ENCODE measurements around the gene SUMF2. TPM values are rescaled to one million over a fixed set of nuclear protein-coding genes. Genes with fewer than 3 reads are reported as not detected.
"Not testable (repeated sequence)": the region's sequence is repeated elsewhere in the genome, so short reads cannot be mapped to it uniquely, and the experiment has no call there.

SUMF2 gene
- total RNA-seq, 1 donor from 2014 or later, result 59.3 TPM

GRCh38 chr7:56074371-56074791 is 10.3 kb downstream of the SUMF2 start:
- peaks cover 4% of the 10 kb centered on the region for H3K36me3 Mint-ChIP-seq (ENCODE audit: unreplicated experiment)
- peak; percentile 84 for DNase-seq
- H3K27me3 Mint-ChIP-seq (ENCODE audit: unreplicated experiment), result peaks cover 3% of the 10 kb centered on the region
- H3K27ac Mint-ChIP-seq (ENCODE audit: unreplicated experiment), result peak overlapping the region; percentile 29
- TF ChIP-seq, protein P1, sequence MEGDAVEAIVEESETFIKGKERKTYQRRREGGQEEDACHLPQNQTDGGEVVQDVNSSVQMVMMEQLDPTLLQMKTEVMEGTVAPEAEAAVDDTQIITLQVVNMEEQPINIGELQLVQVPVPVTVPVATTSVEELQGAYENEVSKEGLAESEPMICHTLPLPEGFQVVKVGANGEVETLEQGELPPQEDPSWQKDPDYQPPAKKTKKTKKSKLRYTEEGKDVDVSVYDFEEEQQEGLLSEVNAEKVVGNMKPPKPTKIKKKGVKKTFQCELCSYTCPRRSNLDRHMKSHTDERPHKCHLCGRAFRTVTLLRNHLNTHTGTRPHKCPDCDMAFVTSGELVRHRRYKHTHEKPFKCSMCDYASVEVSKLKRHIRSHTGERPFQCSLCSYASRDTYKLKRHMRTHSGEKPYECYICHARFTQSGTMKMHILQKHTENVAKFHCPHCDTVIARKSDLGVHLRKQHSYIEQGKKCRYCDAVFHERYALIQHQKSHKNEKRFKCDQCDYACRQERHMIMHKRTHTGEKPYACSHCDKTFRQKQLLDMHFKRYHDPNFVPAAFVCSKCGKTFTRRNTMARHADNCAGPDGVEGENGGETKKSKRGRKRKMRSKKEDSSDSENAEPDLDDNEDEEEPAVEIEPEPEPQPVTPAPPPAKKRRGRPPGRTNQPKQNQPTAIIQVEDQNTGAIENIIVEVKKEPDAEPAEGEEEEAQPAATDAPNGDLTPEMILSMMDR (IDR thresholded peaks at IDR 0.05; ENCODE audit: partially characterized antibody, unreplicated experiment), result peak; percentile 84
- H3K4me1 Mint-ChIP-seq (ENCODE audit: low read depth, unreplicated experiment), result no peaks in the 10 kb centered on the region
- H3K9me3 Mint-ChIP-seq (ENCODE audit: unreplicated experiment), result peaks cover 2% of the 10 kb centered on the region
- no peak overlapping the region for H3K4me3 Mint-ChIP-seq (ENCODE audit: unreplicated experiment)

DNA sequence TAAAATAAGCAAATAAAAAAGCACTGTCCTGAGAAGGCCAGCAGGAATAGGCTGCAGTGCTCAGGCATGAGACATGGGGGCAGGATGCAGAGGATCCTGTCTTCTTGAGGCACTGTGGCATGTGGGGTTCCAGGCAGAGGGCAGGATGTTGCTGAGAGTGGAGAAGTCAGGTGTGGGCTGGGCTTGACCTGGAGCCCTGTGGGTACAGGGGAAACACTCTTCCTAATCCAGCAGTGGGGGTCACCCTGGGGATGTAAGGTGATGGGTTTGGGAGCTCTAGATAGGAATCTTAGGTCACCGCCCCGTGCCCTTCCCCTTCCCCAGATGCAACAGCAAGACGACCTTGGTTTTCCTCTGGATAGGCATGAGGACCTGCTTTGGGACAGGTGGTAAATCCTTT is 13.6 kb downstream of the SUMF2 start:
- Mint-ChIP-seq H3K27me3 (ENCODE audit: unreplicated experiment) (peaks cover 3% of the 10 kb centered on the region), H3K4me3 (ENCODE audit: unreplicated experiment) (no peak overlapping the region), H3K4me1 (ENCODE audit: low read depth, unreplicated experiment) (no peaks in the 10 kb centered on the region), H3K9me3 (ENCODE audit: unreplicated experiment) (peaks cover 2% of the 10 kb centered on the region), H3K27ac (ENCODE audit: unreplicated experiment) (no peak overlapping the region), H3K36me3 (ENCODE audit: unreplicated experiment) (no peaks in the 10 kb centered on the region)
- TF ChIP-seq, protein P1 (IDR thresholded peaks at IDR 0.05; ENCODE audit: partially characterized antibody, unreplicated experiment), result no peak
- DNase-seq, result no peak

DNA sequence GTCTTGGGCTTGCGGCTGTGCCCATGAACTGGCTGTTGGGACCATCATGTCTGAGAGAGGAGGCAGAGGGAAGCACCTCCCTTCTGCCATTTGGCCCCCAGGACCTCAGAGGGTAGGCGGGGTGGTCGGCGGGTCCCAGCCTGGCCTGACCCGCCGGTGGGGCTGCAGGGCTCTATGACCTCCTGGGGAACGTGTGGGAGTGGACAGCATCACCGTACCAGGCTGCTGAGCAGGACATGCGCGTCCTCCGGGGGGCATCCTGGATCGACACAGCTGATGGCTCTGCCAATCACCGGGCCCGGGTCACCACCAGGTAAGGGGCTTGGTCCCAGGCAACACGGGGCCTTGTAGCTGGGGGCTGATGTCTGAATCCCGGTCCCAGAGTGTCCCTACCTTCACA is 14.1 kb downstream of the SUMF2 start:
- Mint-ChIP-seq H3K27me3 (ENCODE audit: unreplicated experiment) (peaks cover 3% of the 10 kb centered on the region), H3K36me3 (ENCODE audit: unreplicated experiment) (no peaks in the 10 kb centered on the region), H3K4me3 (ENCODE audit: unreplicated experiment) (no peak overlapping the region), H3K27ac (ENCODE audit: unreplicated experiment) (no peak overlapping the region), H3K4me1 (ENCODE audit: low read depth, unreplicated experiment) (no peaks in the 10 kb centered on the region), H3K9me3 (ENCODE audit: unreplicated experiment) (no peaks in the 10 kb centered on the region)
- TF ChIP-seq, protein P1 (IDR thresholded peaks at IDR 0.05; ENCODE audit: partially characterized antibody, unreplicated experiment), result no peak
- DNase-seq, result no peak

DNA sequence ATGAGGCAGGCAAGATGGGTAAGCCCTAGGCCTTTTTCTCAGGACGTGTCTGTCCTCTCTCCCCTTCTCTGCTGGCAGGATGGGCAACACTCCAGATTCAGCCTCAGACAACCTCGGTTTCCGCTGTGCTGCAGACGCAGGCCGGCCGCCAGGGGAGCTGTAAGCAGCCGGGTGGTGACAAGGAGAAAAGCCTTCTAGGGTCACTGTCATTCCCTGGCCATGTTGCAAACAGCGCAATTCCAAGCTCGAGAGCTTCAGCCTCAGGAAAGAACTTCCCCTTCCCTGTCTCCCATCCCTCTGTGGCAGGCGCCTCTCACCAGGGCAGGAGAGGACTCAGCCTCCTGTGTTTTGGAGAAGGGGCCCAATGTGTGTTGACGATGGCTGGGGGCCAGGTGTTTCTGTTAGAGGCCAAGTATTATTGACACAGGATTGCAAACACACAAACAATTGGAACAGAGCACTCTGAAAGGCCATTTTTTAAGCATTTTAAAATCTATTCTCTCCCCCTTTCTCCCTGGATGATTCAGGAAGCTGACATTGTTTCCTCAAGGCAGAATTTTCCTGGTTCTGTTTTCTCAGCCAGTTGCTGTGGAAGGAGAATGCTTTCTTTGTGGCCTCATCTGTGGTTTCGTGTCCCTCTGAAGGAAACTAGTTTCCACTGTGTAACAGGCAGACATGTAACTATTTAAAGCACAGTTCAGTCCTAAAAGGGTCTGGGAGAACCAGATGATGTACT is 15.5 kb downstream of the SUMF2 start:
- Mint-ChIP-seq H3K27me3 (ENCODE audit: unreplicated experiment) (peaks cover 3% of the 10 kb centered on the region), H3K4me3 (ENCODE audit: unreplicated experiment) (no peak overlapping the region), H3K27ac (ENCODE audit: unreplicated experiment) (no peak overlapping the region), H3K4me1 (ENCODE audit: low read depth, unreplicated experiment) (no peaks in the 10 kb centered on the region), H3K9me3 (ENCODE audit: unreplicated experiment) (peaks cover 2% of the 10 kb centered on the region), H3K36me3 (ENCODE audit: unreplicated experiment) (no peaks in the 10 kb centered on the region)
- peak; percentile 32 for DNase-seq
- TF ChIP-seq, protein P1 (IDR thresholded peaks at IDR 0.05; ENCODE audit: partially characterized antibody, unreplicated experiment), result peak; percentile 21

DNA sequence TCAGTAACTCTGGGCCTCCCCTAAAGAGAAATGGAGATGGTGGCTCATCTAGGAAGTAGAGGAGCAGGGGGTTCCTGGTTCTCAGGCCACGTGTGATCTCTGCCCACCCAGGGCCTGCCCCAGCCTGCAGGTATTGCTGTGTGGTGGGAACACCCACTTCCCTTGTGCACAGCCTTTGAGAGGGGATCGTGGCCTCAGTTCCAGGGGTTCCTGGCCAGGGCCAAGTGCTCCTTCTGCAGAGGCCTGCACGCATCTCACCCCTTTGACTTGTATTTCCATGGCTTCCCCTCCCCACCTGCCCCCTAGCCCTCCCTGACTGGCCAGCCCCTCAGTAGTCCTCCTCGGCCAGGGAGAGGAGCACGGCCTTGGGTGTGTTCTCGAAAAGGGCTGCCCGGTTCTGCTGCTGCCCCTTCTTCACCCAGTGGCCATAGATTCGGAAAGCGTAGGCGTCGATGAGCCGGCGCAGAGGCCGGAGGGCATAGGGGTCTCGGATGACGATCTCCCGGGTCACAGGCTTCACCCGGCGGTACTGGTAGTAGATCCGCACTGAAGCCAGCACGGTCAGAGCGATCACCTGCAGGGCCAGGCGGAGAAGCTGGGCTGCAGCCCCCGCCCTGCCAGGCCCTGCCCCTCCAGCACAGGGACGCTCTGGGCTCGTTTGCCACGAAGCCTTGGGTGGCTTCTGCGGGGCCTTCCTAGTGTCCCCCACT is 16.8 kb downstream of the SUMF2 start:
- H3K36me3 Mint-ChIP-seq (ENCODE audit: unreplicated experiment); H3K9me3 Mint-ChIP-seq (ENCODE audit: unreplicated experiment); H3K4me1 Mint-ChIP-seq (ENCODE audit: low read depth, unreplicated experiment); H3K27me3 Mint-ChIP-seq (ENCODE audit: unreplicated experiment); H3K27ac Mint-ChIP-seq (ENCODE audit: unreplicated experiment); DNase-seq; H3K4me3 Mint-ChIP-seq (ENCODE audit: unreplicated experiment): not testable (repeated sequence)

All from glutamatergic neuron (in vitro differentiated cells).